Measurements from ENCODE around the gene STX10. TPM values are rescaled to one million over a fixed set of nuclear protein-coding genes. Genes with fewer than 3 reads are reported as not detected.
A peak's percentile ranks its signal among the peaks of the same experiment; 100 is the strongest.

The STX10 gene
- total and polyA plus RNA-seq, 2 donors (not counting 3 experiments of a cell fraction or from before 2014, with no cell fraction given) = 63.1 to 91.6 TPM

DNA sequence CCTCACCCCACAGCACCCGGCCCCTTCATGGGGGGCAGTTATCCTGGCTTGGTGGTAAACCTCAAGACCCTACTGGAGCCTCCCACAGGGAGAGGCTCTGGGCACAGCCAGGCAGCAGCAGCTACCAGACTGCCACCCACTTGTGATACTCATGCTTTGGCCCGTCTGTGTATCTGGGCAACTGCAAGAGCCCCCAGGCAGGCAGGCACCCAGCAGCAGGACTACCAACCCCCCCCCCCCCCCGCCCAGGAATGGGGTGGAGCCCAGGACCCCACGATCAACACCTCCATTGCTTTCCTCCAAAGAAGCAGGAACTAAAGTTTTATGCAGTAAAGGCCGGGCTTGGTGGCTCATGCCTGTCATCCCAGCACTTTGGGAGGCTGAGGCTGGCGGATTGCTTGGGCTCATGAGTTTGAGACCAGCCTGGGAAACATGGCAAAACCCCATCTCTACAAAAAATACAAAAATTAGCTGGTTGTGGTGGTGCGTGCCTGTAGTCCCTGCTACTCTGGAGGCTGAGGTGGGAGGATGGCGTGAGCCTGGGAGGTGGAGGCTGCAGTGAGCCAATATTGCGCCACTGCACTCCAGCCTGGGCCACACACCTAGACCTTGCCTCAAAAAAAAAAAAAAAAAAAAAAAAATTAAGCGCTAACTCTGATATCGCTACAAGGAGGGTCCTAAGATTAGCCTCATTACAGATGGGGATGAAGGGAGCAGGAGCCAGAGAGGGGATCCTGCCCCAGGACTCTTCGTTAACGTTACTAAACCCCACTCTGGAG lies 46.4 kb downstream of the STX10 start:
- ChIA-PET CTCF (interaction anchor here (0.8 to 3.6 kb wide), 9 partner anchors 9 to 138 kb away, joined by 3 to 24 read pairs (median 6); partner anchors contain the start of genes NACC1 and TRMT1), POLR2A (interaction anchor here (1.2 to 3.2 kb wide), 2 partner anchors 10 to 14 kb away, joined by 3 to 6 read pairs; partner anchors contain the start of gene NACC1)
- dilution Hi-C loops (cut with MboI; ENCODE audit: extremely low pct_ligation_motif_present, low sequenced_read_pairs) = no loop called here
- DNase-seq (ENCODE audit: low read depth, low spot score) (peak; percentile 29), FAIRE-seq (peak; percentile 35)
- H3K4me3 ChIP-seq (replicated peaks in 1 of 3; ENCODE audit: insufficient read depth in 1 of 3, low read depth in 1 of 3, low read length in 3 of 3) = no peak overlapping the region
- no peaks in the 10 kb centered on the region for H3K9me1 ChIP-seq (replicated peaks; ENCODE audit: control insufficient read depth, extremely low read depth, insufficient read depth, low read length)
- H3K9ac ChIP-seq (replicated peaks; ENCODE audit: extremely low read depth, insufficient read depth, low read length) = peak overlapping the region; percentile 69
- H3K4me2 ChIP-seq (ENCODE audit: insufficient read depth, low read length) = no peak overlapping the region
- no peaks in the 10 kb centered on the region for H4K20me1 ChIP-seq (replicated peaks; ENCODE audit: control insufficient read depth, extremely low read depth, insufficient read depth, low read length)
- intact Hi-C loops (cut with micrococcal nuclease) = loop anchor here (2.0 to 5.0 kb wide), 3 partner anchors 144 to 904 kb away; partner anchors contain the start of gene RFX1
- BruUV-seq (replicated peaks) = no TSS peak
- no peaks in the 10 kb centered on the region for H3K27me3 ChIP-seq (ENCODE audit: control insufficient read depth in 2 of 2, insufficient read depth in 2 of 2, low read length in 2 of 2)
- peaks cover 30% of the 10 kb centered on the region for H3K79me2 ChIP-seq (ENCODE audit: control insufficient read depth, insufficient read depth, low read length)
- TF ChIP-seq POLR2A (IDR thresholded peaks at IDR 0.05; ENCODE audit: low read depth, low read length) = no peak
- TF ChIP-seq FOS (IDR thresholded peaks at IDR 0.05; ENCODE audit: borderline replicate concordance, insufficient read depth, low read length) = no peak
- TF ChIP-seq POLR2AphosphoS5 (IDR thresholded peaks at IDR 0.05; ENCODE audit: insufficient read depth, low read depth, low read length) = no peak
- no peak for TF ChIP-seq EZH2 (IDR thresholded peaks at IDR 0.05; ENCODE audit: borderline replicate concordance, low read depth, low read length, severe bottlenecking)
- H2AFZ ChIP-seq (ENCODE audit: low read depth, low read length) = no peak overlapping the region
- peak overlapping the region; percentile 99 for H3K27ac ChIP-seq (ENCODE audit: insufficient read depth, low read depth, low read length)
- H3K36me3 ChIP-seq (ENCODE audit: control insufficient read depth in 2 of 2, extremely low read depth in 1 of 2, insufficient read depth in 2 of 2, low read length in 2 of 2) = peaks cover 3 to 8% of the 10 kb centered on the region in 2 experiments
- H3K4me1 ChIP-seq (ENCODE audit: control insufficient read depth, extremely low read depth, insufficient read depth, low read length) = peaks cover 45% of the 10 kb centered on the region
- no peaks in the 10 kb centered on the region for H3K9me3 ChIP-seq (replicated peaks; ENCODE audit: control insufficient read depth, insufficient read depth, low read length)

Measured in endothelial cell of umbilical vein (primary cell).